AG09319 (cell line): ENCODE data around the gene ZNF185.

Experiments
- DNase-seq: peaks from one replicate; pipeline ENCODE4 v3.0.0-alpha.2; 2010; ENCODE audit warnings: low read depth; ENCODE audit errors: extremely low read depth
- CTCF ChIP-seq: IDR thresholded peaks from 2 replicates; pipeline ENCODE4 v1.5.1; 2011; ENCODE audit warnings: low read depth, mild to moderate bottlenecking, inconsistent platforms, low read length, moderate library complexity

ZNF185 gene

GRCh38 chrX:152897222-152898131, at the start of gene ZNF185:
Gene ZNF185 (plus strand): TSS chrX:152898067. CDS start chrX:152914490, 16,423 bp downstream.
- TF ChIP-seq CTCF: no peak
- no peak for DNase-seq

- TF ChIP-seq CTCF: no peak
- no peak for DNase-seq
Measured at GRCh38 chrX:152850465-152850864, 47.4 kb upstream of the ZNF185 start.

DNA sequence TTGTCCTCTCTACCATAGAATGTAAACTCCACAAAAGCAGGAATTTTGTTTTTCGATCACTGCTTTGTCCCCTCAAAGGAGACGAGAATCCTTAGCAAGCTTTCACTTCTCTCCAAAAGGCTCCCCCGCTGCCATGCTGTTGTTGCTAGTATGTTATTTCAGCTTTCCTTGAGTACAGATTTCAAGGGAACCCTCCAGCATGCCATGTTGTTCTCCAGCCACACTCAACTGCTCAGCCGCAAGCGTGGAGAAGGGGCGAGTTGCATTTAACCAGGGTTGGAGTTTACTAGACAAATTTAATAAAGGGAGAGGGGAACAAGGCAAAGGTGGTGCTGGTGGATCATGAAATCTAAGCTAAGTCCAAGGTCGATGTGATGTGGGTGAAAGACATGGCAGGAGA, 43.9 kb upstream of the ZNF185 start:
- DNase-seq: no peak
- TF ChIP-seq CTCF: no peak

- DNase-seq: peak; percentile 10
- no peak for TF ChIP-seq CTCF
Measured at GRCh38 chrX:152861116-152861515, 36.8 kb upstream of the ZNF185 start.

DNA sequence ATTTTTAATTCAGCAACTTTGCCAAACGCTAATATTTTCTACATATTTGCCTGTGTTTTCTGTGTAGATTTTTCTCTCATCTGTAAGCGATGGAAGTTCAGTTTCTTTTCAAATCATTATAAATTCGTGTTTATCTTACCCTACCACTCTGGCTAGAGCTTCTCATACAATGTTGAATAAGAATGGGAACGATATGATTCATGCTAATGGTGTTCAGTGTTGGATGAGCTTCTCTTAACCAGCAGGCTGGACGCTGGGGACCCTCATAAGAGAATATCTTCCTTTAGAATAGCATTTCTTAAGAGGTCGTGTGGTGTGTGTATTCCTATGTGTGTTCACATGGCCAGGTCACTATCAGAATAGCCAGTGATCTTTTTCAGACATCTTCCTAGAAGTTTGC, 36.0 kb upstream of the ZNF185 start:
- no peak for DNase-seq

GRCh38 chrX:152865232-152865920, 32.5 kb upstream of the ZNF185 start:
- no peak for TF ChIP-seq CTCF

More for the DNA sequence above, 36.0 kb upstream of the ZNF185 start:
- TF ChIP-seq CTCF: no peak

DNA sequence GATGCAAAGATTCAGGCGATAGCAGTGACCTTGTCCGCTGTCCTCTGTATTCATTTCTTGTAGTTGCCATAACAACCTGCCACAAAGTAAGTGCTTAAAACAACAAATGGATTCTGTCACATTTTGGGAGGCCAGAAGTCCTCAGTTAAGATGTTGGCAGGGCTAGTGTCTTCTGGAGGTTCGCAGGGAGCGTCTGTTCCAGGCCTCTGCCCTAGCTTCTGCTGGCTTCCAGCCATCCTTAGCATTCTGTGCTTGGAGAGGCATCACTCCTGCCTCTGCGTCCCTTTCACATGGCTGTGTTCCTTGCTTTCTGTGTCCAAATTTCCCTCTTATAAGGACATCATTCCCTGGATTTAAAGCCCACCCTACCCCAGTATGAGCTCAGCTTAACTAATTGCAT, 31.5 kb upstream of the ZNF185 start:
- no peak for TF ChIP-seq CTCF
- no peak for DNase-seq

More at GRCh38 chrX:152865232-152865920, 32.5 kb upstream of the ZNF185 start:
- no peak for DNase-seq
